GM23248 (cell line): ENCODE measurements around the gene BCL11B. TPM values are rescaled to one million over a fixed set of nuclear protein-coding genes. Genes with fewer than 3 reads are reported as not detected.

Source experiments
- DNase-seq: peaks from one replicate; pipeline ENCODE4 v3.0.0-alpha.2; 2015
- H2AFZ ChIP-seq: fragments of 200-600 bp; sonication (generic); 2 replicates; pipeline ENCODE4 v1.6.1; 2016; ENCODE audit warnings: antibody characterized with exemption
- H3F3A ChIP-seq: fragments of 200-600 bp; sonication (generic); 2 replicates; pipeline ENCODE4 v1.6.1; 2016; ENCODE audit warnings: mild to moderate bottlenecking, antibody characterized with exemption, mixed run types; ENCODE audit not compliant: insufficient read depth
- H3K27ac ChIP-seq: fragments of 200-600 bp; sonication (generic); 2 replicates; pipeline ENCODE4 v1.5.1; 2016; ENCODE audit warnings: mild to moderate bottlenecking
- H3K27me3 ChIP-seq: fragments of 200-600 bp; sonication (generic); replicated peaks from 2 replicates; pipeline ENCODE4 v1.6.1; 2016; ENCODE audit warnings: mild to moderate bottlenecking; ENCODE audit not compliant: insufficient read depth
- H3K36me3 ChIP-seq: fragments of 200-600 bp; sonication (generic); 2 replicates; pipeline ENCODE4 v1.6.1; 2016; ENCODE audit warnings: low read depth, mild to moderate bottlenecking
- H3K4me1 ChIP-seq: fragments of 200-600 bp; sonication (generic); 2 replicates; pipeline ENCODE4 v1.6.1; 2016; ENCODE audit warnings: mild to moderate bottlenecking; ENCODE audit not compliant: insufficient read depth
- H3K4me2 ChIP-seq: fragments of 200-600 bp; sonication (generic); one replicate; pipeline ENCODE4 v1.6.1; 2016; ENCODE audit warnings: mild to moderate bottlenecking; ENCODE audit not compliant: unreplicated experiment
- H3K4me3 ChIP-seq: fragments of 200-600 bp; sonication (generic); 2 replicates; pipeline ENCODE4 v1.5.1; 2016; ENCODE audit warnings: mild to moderate bottlenecking
- H3K79me2 ChIP-seq: fragments of 200-600 bp; sonication (generic); 2 replicates; pipeline ENCODE4 v1.6.1; 2016; ENCODE audit warnings: mild to moderate bottlenecking; ENCODE audit not compliant: insufficient read depth
- H3K9ac ChIP-seq: fragments of 200-600 bp; sonication (generic); 2 replicates; pipeline ENCODE4 v1.6.1; 2016; ENCODE audit warnings: mild to moderate bottlenecking
- H3K9me2 ChIP-seq: fragments of 200-600 bp; sonication (generic); 2 replicates; pipeline ENCODE4 v1.6.1; 2016; ENCODE audit warnings: mixed run types, mild to moderate bottlenecking, moderate library complexity; ENCODE audit not compliant: insufficient read depth
- H3K9me3 ChIP-seq: fragments of 200-600 bp; sonication (generic); one replicate; pipeline ENCODE4 v1.6.1; 2017; ENCODE audit warnings: low read depth
- H4K20me1 ChIP-seq: fragments of 200-600 bp; sonication (generic); 2 replicates; pipeline ENCODE4 v1.6.0; 2016; ENCODE audit not compliant: insufficient read depth
- EZH2 ChIP-seq: fragments of 200-600 bp; sonication (generic); IDR thresholded peaks from 2 replicates; pipeline ENCODE4 v1.6.1; 2018; ENCODE audit warnings: antibody characterized with exemption, mild to moderate bottlenecking; ENCODE audit not compliant: insufficient read depth, poor library complexity, severe bottlenecking
- EZH2phosphoT487 ChIP-seq: fragments of 200-600 bp; sonication (generic); IDR thresholded peaks from 2 replicates; pipeline ENCODE4 v1.6.1; 2018; ENCODE audit warnings: antibody characterized with exemption, moderate library complexity, mild to moderate bottlenecking, low read depth; ENCODE audit not compliant: insufficient read depth
- WGBS, 2 experiments: methylation state at CpG; one replicate each; pipeline ENCODE4 v1.1.6; 2015 to 2017; ENCODE audit warnings: low lambda C conversion rate in 2 of 2, low coverage in 1 of 2; ENCODE audit errors: missing lambda C conversion rate in 2 of 2; 5-methylcytosine and 5-hydroxymethylcytosine counted together
- in situ Hi-C: fragments of 300-500 bp; cut with MboI; formaldehyde crosslinking; loops from 2 replicates; pipeline ENCODE4 v1.15.0; 2020
- polyA plus RNA-seq: library from polyadenylated mRNA; unstranded; fragments of >200 nt; fragmentation: Nextera tagmentation; extraction: Ambion mirVana; gene quantifications from 2 replicates; pipeline ENCODE4 v1.2.1, GENCODE V29; 2016
- total RNA-seq: library from RNA; depleted of rRNA; stranded (reverse); fragments of >200 nt; shearing (Covaris generic); gene quantifications from 2 replicates; pipeline ENCODE4 v1.2.3, GENCODE V29; 2014

The BCL11B gene
- total and polyA plus RNA-seq, 2 experiments from 2014 or later, result not detected

- Histone ChIP-seq H3K9me3 (no peaks in the 10 kb centered on the region), H3K27ac (no peak overlapping the region), H3K27me3 (peaks cover 3% of the 10 kb centered on the region; the same call in 1 of the 2 replicates), H3K36me3 (no peaks in the 10 kb centered on the region), H3K4me2 (no peak overlapping the region), H3K4me3 (no peak overlapping the region), H4K20me1 (no peaks in the 10 kb centered on the region), H3F3A (no peaks in the 10 kb centered on the region), H3K4me1 (no peaks in the 10 kb centered on the region), H2AFZ (no peak overlapping the region), H3K79me2 (no peaks in the 10 kb centered on the region), H3K9me2 (no peaks in the 10 kb centered on the region), H3K9ac (no peak overlapping the region)
- in situ Hi-C loops, result loop anchor here (25.0 kb wide), 1 partner anchor 1116 kb away; no protein-coding TSS in a partner anchor
- TF ChIP-seq EZH2phosphoT487 (no peak), EZH2 (no peak)
- DNase-seq, result no peak
- WGBS, 2 experiments, result 65 to 71% methylated on average over 25 of the region's 25 CpGs
These were observed 18.8 kb downstream of the BCL11B start for GRCh38 chr14:99252940-99253868.

GRCh38 chr14:99252443-99252939, 19.5 kb downstream of the BCL11B start:
- DNase-seq, result no peak
- TF ChIP-seq EZH2phosphoT487 (no peak), EZH2 (no peak)
- in situ Hi-C loops, result loop anchor here (25.0 kb wide), 1 partner anchor 1115 kb away; no protein-coding TSS in a partner anchor

GRCh38 chr14:99251721-99252120, 20.3 kb downstream of the BCL11B start:
- Histone ChIP-seq H3K4me3 (no peak overlapping the region), H3F3A (no peaks in the 10 kb centered on the region), H4K20me1 (no peaks in the 10 kb centered on the region), H3K9ac (no peak overlapping the region), H2AFZ (no peak overlapping the region), H3K27me3 (peaks cover 18% of the 10 kb centered on the region; the same call in 1 of the 2 replicates), H3K4me2 (no peak overlapping the region), H3K27ac (no peak overlapping the region), H3K79me2 (no peaks in the 10 kb centered on the region), H3K36me3 (no peaks in the 10 kb centered on the region), H3K9me2 (no peaks in the 10 kb centered on the region), H3K4me1 (no peaks in the 10 kb centered on the region), H3K9me3 (no peaks in the 10 kb centered on the region)
- TF ChIP-seq EZH2, result no peak
- no peak for TF ChIP-seq EZH2phosphoT487
- 51 to 70% methylated on average over 2 of the region's 2 CpGs for WGBS, 2 experiments
- in situ Hi-C loops, result loop anchor here (25.0 kb wide), 1 partner anchor 1114 kb away; no protein-coding TSS in a partner anchor
- no peak for DNase-seq

More at GRCh38 chr14:99252443-99252939, 19.5 kb downstream of the BCL11B start:
- peaks cover 10% of the 10 kb centered on the region; the same call in 1 of the 2 replicates for H3K27me3 ChIP-seq
- no peaks in the 10 kb centered on the region for H3K36me3 ChIP-seq
- no peaks in the 10 kb centered on the region for H4K20me1 ChIP-seq
- no peak overlapping the region for H2AFZ ChIP-seq
- no peak overlapping the region for H3K9ac ChIP-seq
- no peaks in the 10 kb centered on the region for H3K4me1 ChIP-seq
- no peaks in the 10 kb centered on the region for H3K79me2 ChIP-seq
- 69 to 72% methylated on average over 9 of the region's 9 CpGs for WGBS, 2 experiments
- no peaks in the 10 kb centered on the region for H3K9me2 ChIP-seq
- no peak overlapping the region for H3K27ac ChIP-seq
- no peak overlapping the region for H3K4me3 ChIP-seq
- no peaks in the 10 kb centered on the region for H3K9me3 ChIP-seq
- H3K4me2 ChIP-seq, result no peak overlapping the region
- no peaks in the 10 kb centered on the region for H3F3A ChIP-seq

- no peaks in the 10 kb centered on the region for H3K9me2 ChIP-seq
- H3K4me2 ChIP-seq, result no peak overlapping the region
- 75 to 77% methylated on average over 5 of the region's 5 CpGs for WGBS, 2 experiments
- no peaks in the 10 kb centered on the region for H3K36me3 ChIP-seq
- H3K9ac ChIP-seq, result no peak overlapping the region
- H4K20me1 ChIP-seq, result no peaks in the 10 kb centered on the region
- DNase-seq, result no peak
- H3K4me1 ChIP-seq, result no peaks in the 10 kb centered on the region
- no peak overlapping the region for H2AFZ ChIP-seq
- peaks cover 28% of the 10 kb centered on the region; the same call in 1 of the 2 replicates for H3K27me3 ChIP-seq
- no peaks in the 10 kb centered on the region for H3K79me2 ChIP-seq
- in situ Hi-C loops, result loop anchor here (25.0 kb wide), 1 partner anchor 1113 kb away; no protein-coding TSS in a partner anchor
- TF ChIP-seq EZH2phosphoT487 (no peak), EZH2 (no peak)
- no peaks in the 10 kb centered on the region for H3K9me3 ChIP-seq
- H3K27ac ChIP-seq, result no peak overlapping the region
- no peaks in the 10 kb centered on the region for H3F3A ChIP-seq
- no peak overlapping the region for H3K4me3 ChIP-seq
These were observed 21.3 kb downstream of the BCL11B start for GRCh38 chr14:99250636-99251208.
